Measurements from ENCODE around the gene DDX27. TPM values are rescaled to one million over a fixed set of nuclear protein-coding genes. Genes with fewer than 3 reads are reported as not detected.

Gene DDX27
- total and polyA plus RNA-seq, 9 of the 15 experiments (the other 6 are each of a cell fraction or from before 2014, with no cell fraction given), result 17.9 to 79.3 (median 57.0) TPM

DNA sequence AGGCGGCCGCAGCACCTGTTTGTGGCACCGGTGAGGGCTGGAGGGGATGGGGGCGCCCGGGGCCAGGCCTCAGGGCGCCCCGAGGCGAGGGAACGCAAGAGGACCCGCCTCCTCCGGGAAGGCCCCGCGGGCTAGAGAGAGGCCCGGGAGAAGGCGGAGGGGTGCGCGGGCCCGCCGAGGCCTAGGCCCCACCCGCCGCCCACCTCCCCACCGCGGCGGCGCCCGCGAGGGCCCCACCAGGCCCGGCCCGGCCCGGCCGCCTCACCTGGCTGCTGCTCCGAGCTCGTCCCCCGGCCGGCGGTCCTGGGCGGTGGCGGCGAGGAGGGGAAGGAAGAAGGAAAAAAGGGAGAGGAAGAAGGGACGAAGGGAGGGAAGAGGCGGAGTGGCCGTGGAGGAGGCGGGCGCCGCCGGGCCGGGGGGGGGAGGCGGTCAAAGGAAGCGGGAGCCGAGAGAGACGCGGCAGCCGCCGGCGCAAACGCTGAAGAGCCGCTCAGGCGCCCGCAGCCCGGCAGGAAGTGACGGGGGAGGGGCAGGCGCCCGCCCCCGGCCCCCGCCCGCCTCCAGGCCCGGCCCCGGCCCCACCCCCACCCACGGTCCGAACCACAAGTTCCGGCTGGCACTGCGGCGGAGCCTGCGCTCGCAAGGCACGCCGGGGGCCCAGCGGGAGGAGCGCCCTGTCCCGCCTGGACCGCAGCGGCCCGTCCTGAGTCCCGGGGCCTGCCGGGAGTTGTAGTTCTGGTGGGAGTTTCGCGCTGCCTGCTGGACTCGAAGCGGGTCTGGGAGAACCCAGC, 31.2 kb upstream of the DDX27 start, which contains the start of gene STAU1 (continued):
- TF ChIP-seq, protein P1, sequence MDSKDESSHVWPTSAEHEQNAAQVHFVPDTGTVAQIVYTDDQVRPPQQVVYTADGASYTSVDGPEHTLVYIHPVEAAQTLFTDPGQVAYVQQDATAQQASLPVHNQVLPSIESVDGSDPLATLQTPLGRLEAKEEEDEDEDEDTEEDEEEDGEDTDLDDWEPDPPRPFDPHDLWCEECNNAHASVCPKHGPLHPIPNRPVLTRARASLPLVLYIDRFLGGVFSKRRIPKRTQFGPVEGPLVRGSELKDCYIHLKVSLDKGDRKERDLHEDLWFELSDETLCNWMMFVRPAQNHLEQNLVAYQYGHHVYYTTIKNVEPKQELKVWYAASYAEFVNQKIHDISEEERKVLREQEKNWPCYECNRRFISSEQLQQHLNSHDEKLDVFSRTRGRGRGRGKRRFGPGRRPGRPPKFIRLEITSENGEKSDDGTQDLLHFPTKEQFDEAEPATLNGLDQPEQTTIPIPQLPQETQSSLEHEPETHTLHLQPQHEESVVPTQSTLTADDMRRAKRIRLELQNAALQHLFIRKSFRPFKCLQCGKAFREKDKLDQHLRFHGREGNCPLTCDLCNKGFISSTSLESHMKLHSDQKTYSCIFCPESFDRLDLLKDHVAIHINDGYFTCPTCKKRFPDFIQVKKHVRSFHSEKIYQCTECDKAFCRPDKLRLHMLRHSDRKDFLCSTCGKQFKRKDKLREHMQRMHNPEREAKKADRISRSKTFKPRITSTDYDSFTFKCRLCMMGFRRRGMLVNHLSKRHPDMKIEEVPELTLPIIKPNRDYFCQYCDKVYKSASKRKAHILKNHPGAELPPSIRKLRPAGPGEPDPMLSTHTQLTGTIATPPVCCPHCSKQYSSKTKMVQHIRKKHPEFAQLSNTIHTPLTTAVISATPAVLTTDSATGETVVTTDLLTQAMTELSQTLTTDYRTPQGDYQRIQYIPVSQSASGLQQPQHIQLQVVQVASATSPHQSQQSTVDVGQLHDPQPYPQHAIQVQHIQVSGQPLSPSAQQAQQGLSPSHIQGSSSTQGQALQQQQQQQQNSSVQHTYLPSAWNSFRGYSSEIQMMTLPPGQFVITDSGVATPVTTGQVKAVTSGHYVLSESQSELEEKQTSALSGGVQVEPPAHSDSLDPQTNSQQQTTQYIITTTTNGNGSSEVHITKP (IDR thresholded peaks at IDR 0.05; ENCODE audit: partially characterized antibody), result no peak
- TF ChIP-seq, protein P2, sequence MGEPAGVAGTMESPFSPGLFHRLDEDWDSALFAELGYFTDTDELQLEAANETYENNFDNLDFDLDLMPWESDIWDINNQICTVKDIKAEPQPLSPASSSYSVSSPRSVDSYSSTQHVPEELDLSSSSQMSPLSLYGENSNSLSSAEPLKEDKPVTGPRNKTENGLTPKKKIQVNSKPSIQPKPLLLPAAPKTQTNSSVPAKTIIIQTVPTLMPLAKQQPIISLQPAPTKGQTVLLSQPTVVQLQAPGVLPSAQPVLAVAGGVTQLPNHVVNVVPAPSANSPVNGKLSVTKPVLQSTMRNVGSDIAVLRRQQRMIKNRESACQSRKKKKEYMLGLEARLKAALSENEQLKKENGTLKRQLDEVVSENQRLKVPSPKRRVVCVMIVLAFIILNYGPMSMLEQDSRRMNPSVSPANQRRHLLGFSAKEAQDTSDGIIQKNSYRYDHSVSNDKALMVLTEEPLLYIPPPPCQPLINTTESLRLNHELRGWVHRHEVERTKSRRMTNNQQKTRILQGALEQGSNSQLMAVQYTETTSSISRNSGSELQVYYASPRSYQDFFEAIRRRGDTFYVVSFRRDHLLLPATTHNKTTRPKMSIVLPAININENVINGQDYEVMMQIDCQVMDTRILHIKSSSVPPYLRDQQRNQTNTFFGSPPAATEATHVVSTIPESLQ (CRISPR knock-in tag; IDR thresholded peaks at IDR 0.05), result no peak
- TF ChIP-seq ZNF197 (CRISPR knock-in tag; IDR thresholded peaks at IDR 0.05; ENCODE audit: low read depth), result peak; percentile 94
- no peak for TF ChIP-seq ZNF79 (CRISPR knock-in tag; IDR thresholded peaks at IDR 0.05; ENCODE audit: low read depth)
- no peak for TF ChIP-seq PTBP1 (IDR thresholded peaks at IDR 0.05; ENCODE audit: low read depth, low read length)
- TF ChIP-seq NFXL1 (CRISPR knock-in tag; IDR thresholded peaks at IDR 0.05), result no peak
- no peak for TF ChIP-seq MEIS2 (IDR thresholded peaks at IDR 0.05; ENCODE audit: partially characterized antibody)
- TF ChIP-seq PCBP1 (IDR thresholded peaks at IDR 0.05; ENCODE audit: low read depth, low read length, poor library complexity, severe bottlenecking), result peak; percentile 54
- TF ChIP-seq CXXC5 (CRISPR knock-in tag; IDR thresholded peaks at IDR 0.05), result peak; percentile 74
- no peak for TF ChIP-seq ZNF282 (CRISPR knock-in tag; IDR thresholded peaks at IDR 0.05)
- TF ChIP-seq TAF9B (IDR thresholded peaks at IDR 0.05; ENCODE audit: partially characterized antibody), result peak; percentile 57
- no peak for TF ChIP-seq NBN (IDR thresholded peaks at IDR 0.05; ENCODE audit: low read depth)
- no peak for TF ChIP-seq TCF3 (CRISPR knock-in tag; IDR thresholded peaks at IDR 0.05)
- peak; percentile 41; the same call in 1 of the 2 replicates for TF ChIP-seq JUND (IDR thresholded peaks at IDR 0.05; ENCODE audit: borderline replicate concordance, low read depth, low read length)
- no peak; the same call in 2 of the 3 replicates for TF ChIP-seq JUND (tag; IDR thresholded peaks at IDR 0.05; ENCODE audit: borderline replicate concordance, low read depth, low read length)
- no peak; the same call in 1 of the 2 replicates for TF ChIP-seq MYC (IDR thresholded peaks at IDR 0.05; ENCODE audit: low read depth, low read length)
- no peak for TF ChIP-seq MYC (CRISPR knock-in tag; IDR thresholded peaks at IDR 0.05; ENCODE audit: borderline replicate concordance, low read depth)
- TF ChIP-seq TSC22D4 (tag; IDR thresholded peaks at IDR 0.05), result no peak
- peak; percentile 82 for TF ChIP-seq POLR2B (IDR thresholded peaks at IDR 0.05; ENCODE audit: low read depth, partially characterized antibody)
- no peak for TF ChIP-seq ZFP30 (CRISPR knock-in tag; IDR thresholded peaks at IDR 0.05; ENCODE audit: borderline replicate concordance)
- no peak for TF ChIP-seq FOXK1 (CRISPR knock-in tag; IDR thresholded peaks at IDR 0.05; ENCODE audit: borderline replicate concordance)
- no peak for TF ChIP-seq BRCA1 (IDR thresholded peaks at IDR 0.05)
- TF ChIP-seq BRCA1 (CRISPR knock-in tag; IDR thresholded peaks at IDR 0.05), result no peak
- TF ChIP-seq NFIX (CRISPR knock-in tag; IDR thresholded peaks at IDR 0.05; ENCODE audit: low read depth), result no peak
